HT1080 (cell line): Measurements from ENCODE around the gene MLXIPL. TPM values are rescaled to one million over a fixed set of nuclear protein-coding genes. Genes with fewer than 3 reads are reported as not detected.
"Not testable (repeated sequence)": the region's sequence is repeated elsewhere in the genome, so short reads cannot be mapped to it uniquely, and the experiment has no call there.

ENCODE experiments used
- DNase-seq: peaks from one replicate; pipeline ENCODE4 v3.0.0-alpha.2; 2015; ENCODE audit warnings: low read depth
- total RNA-seq: library from RNA; depleted of rRNA; stranded (reverse); fragments of >200 nt; shearing (Covaris generic); gene quantifications from 2 replicates; pipeline ENCODE4 v1.2.3, GENCODE V29; 2014

Gene MLXIPL
- total RNA-seq, 1 experiment from 2014 or later, result not detected

GRCh38 chr7:73582664-73583202 is 41.6 kb downstream of the MLXIPL start:
- no peak for DNase-seq

DNA sequence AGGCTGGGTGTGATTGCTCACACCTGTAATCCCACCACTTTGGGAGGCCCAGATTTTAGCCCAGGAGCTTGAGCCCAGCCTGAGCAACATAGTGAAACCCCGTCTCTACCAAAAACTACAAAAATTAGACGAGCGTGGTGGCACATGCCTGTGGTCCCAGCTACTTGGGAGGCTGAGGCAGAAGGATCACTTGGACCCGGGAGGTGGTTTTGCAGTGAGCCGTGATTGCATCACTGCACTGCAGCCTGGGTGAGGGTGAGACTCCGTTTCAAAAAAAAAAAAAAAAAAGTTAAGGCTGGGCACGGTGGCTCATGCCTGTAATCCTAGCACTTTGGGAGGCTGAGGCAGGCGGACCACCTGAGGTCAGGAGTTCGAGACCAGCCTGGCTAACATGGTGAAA is 43.3 kb downstream of the MLXIPL start:
- not testable (repeated sequence) for DNase-seq

DNA sequence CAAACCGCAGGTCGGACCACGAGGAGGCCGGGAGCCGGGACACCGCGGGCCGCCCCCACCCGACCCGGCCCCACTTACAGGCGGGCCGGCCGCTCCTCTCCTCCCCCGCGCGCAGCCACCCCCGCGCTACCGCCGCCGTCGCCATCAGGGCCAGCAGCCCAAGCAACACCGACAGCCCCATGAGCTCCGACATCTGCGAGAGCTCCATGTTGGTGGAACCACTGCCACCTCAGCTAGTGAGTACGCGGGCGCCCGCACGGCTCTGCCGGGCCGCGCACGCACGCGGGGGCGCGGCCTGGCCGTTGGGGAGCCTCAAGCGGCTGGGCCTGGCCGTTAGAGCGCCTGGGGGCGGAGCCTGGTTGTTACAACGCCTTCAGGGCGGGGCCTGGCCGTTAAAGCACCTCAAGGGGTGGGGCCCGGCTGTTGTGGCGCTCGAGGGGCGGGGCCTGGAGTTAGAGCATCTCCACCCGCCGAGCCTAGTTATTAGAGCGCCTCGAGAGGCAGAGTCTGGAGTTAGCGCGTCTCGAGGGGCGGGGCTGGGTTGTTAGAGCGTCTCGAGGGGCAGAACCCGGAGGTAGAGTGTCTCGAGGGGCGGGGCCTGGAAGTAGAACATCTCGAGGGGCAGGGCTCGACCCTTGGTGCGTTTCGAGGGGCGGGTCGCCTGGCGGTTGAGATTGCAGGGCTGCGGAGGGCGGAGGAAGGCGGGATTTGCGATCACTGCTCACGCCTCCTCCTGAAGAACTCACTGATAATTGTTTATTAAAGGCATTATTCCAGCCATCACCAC is 45.8 kb downstream of the MLXIPL start, which contains the start of gene TBL2:
Gene TBL2, minus strand, starts transcription at position 238 of the 787 bp plus-strand sequence. Its CDS starts 30 bp downstream, at position 208.
- peak; percentile 96 for DNase-seq

DNA sequence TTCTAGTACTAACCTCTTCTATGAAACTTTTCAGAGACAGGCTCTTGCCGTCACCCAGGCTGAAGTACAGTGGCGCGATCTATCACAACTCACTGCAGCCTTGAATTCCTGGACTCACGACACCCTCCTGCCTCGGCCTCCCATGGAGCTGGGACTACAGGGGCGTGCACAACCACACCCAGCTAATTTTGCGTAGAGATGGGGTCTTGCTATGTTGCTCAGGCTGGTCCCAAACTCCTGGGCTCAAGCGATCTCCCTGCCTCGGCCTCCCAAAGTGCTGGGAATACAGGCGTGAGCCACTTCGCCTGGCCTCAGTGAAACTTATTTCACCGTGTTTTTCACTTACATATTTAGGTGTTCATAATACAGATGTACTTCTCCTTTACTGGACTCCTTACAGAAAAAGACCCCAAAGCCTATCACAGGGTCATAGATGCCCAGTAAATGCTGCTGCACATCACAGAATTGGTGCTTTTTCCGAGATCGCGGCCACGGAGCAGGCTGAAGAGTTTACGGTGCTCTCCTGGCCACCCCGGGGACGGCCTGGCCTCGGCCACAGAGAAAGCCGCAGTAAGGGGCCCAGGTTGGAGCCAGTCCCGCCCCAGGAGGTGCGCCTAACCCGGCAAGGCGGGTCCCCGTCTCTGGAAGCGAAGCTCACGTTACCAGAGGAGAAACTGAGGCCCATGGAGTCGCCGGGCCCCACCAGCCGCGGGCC is 46.5 kb downstream of the MLXIPL start:
- DNase-seq, result no peak

- no peak for DNase-seq
Measured at GRCh38 chr7:73573791-73574190, 50.5 kb downstream of the MLXIPL start.

DNA sequence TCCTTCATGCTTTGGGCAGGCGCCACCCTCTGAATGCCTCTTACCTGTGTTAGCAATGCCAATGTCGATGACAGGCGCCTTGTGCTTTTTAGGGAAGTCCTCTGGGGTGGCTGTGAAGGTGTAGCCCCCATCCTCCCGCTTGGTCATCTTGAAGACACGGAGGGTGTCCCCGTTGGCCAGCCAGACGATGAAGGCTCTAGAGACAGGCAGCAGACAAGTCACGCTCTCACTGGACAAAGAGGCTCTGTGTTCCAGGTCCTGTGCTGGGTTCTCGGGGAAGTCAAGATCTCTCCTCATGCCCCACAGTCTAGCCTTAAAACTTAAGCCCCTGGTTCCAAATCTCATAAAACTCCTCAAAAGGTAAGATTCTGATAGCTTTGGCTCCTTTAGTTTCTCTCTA is 51.0 kb downstream of the MLXIPL start:
- DNase-seq, result no peak

DNA sequence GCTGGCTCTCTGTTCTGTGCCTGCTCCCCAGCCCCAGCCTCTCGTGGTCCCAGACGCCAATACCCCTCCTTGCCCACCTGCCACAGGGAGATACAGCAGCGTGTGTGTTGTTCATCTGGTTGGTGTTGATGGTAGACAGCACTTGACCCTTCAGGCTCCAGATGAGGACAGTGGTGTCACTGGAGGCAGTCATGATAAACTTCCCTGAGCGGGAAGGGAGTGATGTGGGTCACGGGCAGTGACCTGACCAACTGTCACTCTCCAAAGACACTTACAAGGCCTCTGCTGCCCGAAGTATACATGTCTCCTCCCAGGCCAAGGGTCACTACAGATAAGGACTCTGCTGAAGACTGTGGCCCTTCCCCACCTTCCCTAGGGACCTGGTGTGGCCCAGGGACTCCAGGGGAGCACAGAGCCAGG is 51.5 kb downstream of the MLXIPL start:
- DNase-seq, result no peak

GRCh38 chr7:73570977-73571376 is 53.3 kb downstream of the MLXIPL start:
- no peak for DNase-seq

GRCh38 chr7:73570521-73570920 is 53.8 kb downstream of the MLXIPL start:
- DNase-seq, result no peak

GRCh38 chr7:73569042-73569608 is 55.2 kb downstream of the MLXIPL start:
- no peak for DNase-seq

DNA sequence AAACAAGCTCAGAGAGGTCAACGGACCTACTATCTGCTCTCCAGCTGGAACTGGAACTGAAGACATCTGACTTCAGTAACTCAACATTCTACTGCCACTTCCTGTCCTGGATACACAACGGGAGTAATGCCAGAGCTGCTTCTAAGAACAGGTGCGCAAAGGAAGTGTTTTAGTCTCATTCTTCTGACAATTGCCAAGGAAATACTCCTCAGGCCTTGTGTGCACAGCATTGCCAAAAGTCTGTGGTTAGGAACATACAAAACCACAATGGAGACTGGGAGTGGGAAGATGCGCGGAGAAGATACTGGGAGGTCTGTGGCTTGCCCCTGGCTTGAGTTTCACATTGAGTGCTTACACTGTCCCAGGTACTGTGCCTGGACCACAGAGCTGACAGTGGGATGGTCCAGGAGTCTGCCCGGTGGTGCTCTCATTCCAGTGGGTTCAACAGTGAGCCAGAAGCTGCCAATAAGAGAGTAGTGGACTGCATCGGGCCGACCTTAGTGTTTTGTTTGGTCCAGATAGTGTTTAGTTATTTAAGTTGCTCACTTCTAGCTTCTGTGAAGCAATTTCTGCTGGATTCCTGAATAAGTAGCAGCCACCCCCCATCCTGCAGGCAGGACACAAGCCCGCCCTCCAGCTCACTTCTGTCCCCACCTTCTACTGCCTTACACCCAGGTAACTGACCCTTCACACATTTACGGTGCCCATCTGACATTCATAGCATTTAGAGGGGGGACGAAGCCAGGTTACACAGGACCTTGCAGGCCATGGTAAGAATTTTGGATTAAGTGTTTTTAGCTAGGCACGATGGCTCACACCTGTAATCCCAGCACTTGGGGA is 56.3 kb downstream of the MLXIPL start:
- DNase-seq, result peak; percentile 23

DNA sequence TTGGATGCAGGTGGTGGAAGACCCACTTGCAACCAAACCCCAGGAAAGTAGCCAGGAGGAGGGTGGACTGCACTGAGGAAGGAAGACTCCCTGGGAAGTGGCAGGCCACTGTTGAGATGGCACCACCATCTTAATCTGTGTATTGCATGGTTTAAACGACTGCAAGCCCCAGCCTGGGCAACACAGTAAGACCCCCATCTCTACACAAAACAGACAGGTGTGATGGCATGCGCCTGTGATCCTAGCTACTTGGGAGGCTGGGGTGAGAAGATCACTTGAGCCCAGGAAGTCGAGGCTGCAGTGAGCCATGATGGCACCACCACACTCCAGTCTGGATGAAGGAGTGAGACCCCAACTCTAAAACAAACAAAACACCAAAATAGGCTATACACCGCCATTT is 57.2 kb downstream of the MLXIPL start:
- DNase-seq, result no peak

DNA sequence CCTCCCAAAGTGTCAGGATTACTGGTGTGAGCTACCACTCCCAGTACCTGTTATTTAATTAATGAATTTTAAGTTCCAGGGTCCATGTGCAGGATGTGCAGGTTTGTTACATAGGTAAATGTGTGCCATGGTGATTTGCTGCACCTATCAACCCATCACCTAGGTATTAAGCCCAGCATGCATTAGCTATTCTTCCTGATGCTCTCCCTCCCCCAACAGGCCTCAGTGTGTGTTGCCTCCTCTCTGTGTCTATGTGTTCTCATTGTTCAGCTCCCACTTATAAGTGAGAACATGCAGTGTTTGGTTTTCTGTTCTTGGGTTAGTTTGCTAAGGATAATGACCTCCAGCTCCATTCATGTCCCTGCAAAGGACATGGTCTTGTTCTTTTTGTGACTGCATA is 57.9 kb downstream of the MLXIPL start:
- not testable (repeated sequence) for DNase-seq

- no peak for DNase-seq
Measured at GRCh38 chr7:73565675-73566340, 58.5 kb downstream of the MLXIPL start.

- DNase-seq, result peak; percentile 78
Measured at GRCh38 chr7:73560109-73560835, 64.0 kb downstream of the MLXIPL start.

GRCh38 chr7:73557397-73558257 is 66.7 kb downstream of the MLXIPL start, which contains the start of gene BCL7B:
Gene BCL7B, minus strand, starts transcription at chr7:73557690. Its CDS starts 112 bp downstream, at chr7:73557578.
- peak; percentile 52 for DNase-seq

DNA sequence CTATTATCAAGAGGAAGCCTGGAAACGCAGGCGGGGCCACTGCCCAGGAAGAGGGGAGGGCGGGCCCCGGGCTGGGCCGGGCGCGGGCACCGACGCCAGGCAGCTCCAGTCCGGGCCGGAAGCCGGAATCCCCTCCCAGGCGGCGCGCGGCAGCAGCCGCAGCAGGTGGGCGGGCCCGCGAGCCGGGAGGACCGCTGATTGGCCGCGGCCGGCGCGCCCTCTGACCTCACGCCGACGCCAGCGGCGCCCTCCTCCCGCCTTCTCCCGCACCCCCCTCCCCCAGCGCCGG is 67.3 kb downstream of the MLXIPL start:
- peak; percentile 95 for DNase-seq

DNA sequence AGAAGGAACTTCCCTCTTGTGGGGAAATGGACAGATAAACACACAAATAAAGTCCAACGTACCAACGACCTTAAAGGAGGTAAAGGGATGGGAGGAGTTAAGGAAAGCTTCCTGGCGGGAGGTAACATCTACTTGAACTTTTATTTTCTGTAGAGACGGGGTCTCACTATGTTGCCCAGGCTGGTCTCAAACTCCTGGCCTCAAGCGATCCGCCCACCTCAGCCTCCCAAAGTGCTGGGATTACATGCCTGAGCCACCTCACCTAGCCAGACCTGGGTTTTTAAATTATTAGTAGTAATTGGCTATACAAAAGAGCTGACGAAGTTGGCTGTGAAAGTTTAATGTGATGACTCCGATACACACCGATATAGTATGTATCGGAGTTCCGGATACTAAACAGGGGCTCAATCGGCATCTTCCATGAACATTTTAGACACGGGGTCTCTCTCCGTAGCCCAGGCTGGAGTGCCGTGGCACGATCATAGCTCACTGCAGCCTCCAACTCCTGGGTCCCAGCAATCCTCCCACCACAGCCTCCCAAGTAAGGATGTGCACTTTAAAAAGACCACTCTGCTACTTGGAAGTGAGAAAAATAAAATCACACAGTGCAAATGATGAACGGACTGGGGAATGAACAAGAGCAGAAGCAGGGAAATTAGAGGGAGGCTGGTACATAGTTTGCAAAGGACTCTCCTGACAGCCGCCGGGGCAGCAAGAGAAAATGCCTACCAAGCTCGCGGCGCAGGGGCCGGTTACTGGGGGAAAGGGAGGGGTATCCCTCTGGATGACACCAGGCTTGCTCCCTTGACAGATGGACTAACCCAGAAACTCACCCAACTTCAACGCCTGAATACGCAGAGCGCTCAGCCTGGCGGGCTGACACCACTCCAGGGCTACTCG is 67.9 kb downstream of the MLXIPL start:
- DNase-seq, result no peak
